Activated naive CD8-positive, alpha-beta T cell (primary cell): ENCODE data around the gene EMX1.

Experiments
- H3K27ac Mint-ChIP-seq: one replicate; pipeline ENCODE4 v1.8.0; 2021; ENCODE audit warnings: mixed read lengths
- H3K27me3 Mint-ChIP-seq: one replicate; pipeline ENCODE4 v1.8.0; 2021; ENCODE audit warnings: mixed read lengths
- H3K36me3 Mint-ChIP-seq: one replicate; pipeline ENCODE4 v1.8.0; 2021; ENCODE audit warnings: mixed read lengths
- H3K4me1 Mint-ChIP-seq: one replicate; pipeline ENCODE4 v1.8.0; 2021; ENCODE audit warnings: low read depth, mixed read lengths
- H3K4me3 Mint-ChIP-seq: one replicate; pipeline ENCODE4 v1.8.0; 2021; ENCODE audit warnings: mild to moderate bottlenecking, mixed read lengths
- H3K9me3 Mint-ChIP-seq: one replicate; pipeline ENCODE4 v1.8.0; 2021; ENCODE audit warnings: low read depth, mixed read lengths

Gene EMX1

DNA sequence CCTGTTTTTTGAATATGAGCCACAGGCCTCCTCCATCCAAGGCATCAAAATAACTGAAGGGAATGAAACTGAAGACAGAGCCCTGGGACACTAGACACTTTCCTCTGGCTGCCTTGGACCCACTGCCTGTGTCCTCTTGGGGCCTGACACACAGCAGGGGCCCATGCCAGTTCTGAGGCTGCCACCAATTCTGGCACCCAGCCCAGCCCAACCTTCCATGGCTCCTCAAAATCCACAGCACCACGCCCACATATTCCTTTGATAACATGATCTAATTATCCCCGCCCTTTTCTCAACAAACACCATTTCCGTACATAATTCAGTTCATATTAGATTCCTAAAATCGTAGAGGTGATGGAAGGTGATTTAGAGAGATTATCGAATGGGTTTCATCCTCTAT, 64.2 kb downstream of the EMX1 start:
- no peak overlapping the region for H3K27ac Mint-ChIP-seq
- no peak overlapping the region for H3K4me3 Mint-ChIP-seq
- no peaks in the 10 kb centered on the region for H3K9me3 Mint-ChIP-seq
- peaks cover 6% of the 10 kb centered on the region for H3K36me3 Mint-ChIP-seq
- H3K27me3 Mint-ChIP-seq, result no peaks in the 10 kb centered on the region
- H3K4me1 Mint-ChIP-seq, result no peaks in the 10 kb centered on the region

DNA sequence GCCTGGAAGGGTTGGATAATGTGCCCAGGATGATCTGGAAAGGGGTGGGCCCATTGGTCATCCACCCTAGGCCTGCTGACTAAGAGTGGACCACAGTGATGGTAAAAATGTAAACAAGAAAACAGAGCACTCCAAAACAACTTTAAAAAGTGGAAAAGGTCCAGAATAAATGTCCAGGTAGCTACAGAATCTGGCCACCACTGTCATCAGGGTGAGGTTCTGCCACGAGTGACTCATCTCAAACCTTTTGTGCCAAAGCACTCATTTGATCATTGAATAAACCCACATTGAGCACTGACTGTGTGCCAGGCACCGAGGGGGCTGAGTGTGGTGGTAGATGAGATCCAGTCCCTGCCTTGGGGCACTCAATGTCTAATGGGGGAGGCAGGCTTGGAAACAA, 64.9 kb downstream of the EMX1 start:
- Mint-ChIP-seq H3K4me3 (no peak overlapping the region), H3K27ac (no peak overlapping the region), H3K27me3 (no peaks in the 10 kb centered on the region), H3K36me3 (peaks cover 6% of the 10 kb centered on the region), H3K9me3 (no peaks in the 10 kb centered on the region), H3K4me1 (no peaks in the 10 kb centered on the region)

DNA sequence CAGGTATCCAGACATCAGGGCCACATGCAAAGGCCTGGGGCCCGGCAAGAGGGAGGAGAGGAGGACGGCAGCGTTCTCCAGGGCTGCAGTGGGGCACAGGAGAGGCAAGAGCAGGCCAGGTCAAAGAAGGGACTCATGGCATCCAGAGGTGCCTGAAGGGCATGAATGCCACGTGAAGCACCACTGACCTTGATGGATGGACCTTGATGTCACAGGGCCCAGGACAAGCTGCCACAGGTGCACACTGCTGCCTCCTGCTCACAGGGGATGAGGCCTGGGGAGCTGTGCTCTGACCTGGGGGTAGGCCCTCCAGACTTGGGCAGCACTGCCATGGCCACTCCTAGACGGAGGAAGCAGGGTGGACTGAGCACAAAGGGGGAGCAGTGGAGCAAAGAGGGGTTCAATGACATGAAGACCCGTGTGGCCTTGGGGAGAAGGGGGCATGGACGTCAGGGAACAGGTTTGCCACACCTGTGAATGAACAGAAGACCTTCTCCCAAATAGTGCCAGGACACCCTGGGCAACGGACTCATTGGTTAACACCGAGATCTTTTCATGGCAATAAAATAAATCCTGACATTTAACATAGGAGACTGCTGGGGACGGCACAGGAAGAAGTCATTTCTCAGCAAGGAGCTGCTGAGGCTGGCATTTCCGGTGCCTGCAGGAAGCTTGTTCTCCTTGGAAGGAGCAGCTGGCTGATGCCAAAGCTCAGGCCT, 65.6 kb downstream of the EMX1 start:
- Mint-ChIP-seq H3K4me1 (no peaks in the 10 kb centered on the region), H3K27ac (no peak overlapping the region), H3K36me3 (peaks cover 6% of the 10 kb centered on the region), H3K27me3 (no peaks in the 10 kb centered on the region), H3K4me3 (no peak overlapping the region), H3K9me3 (no peaks in the 10 kb centered on the region)

DNA sequence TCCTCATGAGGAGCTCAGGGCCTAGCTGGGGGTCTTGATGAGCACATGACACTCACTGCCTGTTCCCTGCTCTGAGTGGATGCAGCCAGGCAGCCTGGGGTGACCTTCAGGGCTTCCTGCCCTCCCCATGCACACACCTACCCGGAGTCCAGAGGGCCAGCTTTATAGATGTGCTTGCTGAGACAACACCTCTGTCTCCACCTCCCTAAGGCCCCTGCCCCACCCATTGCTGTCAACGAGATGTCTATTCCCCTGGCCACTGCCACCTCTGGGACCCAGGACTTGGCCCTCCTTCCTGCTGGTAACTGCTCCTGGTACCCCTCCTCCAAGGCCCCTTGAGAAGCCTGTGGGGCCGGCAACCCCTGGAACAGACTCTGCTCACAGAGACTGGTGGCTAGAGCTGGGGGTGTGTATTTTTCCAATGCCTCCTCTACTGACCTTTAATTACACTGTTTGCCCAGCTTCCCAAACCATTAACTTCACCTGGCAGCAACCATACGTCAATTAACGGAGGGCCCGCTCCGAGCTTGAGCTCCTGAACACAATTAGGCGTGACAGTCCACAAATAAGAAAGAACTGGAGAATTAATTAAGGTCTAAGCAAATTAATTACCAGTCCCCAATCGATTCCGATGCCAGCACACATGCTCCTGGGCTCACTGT, 66.3 kb downstream of the EMX1 start:
- H3K36me3 Mint-ChIP-seq, result peaks cover 6% of the 10 kb centered on the region
- no peaks in the 10 kb centered on the region for H3K9me3 Mint-ChIP-seq
- no peak overlapping the region for H3K4me3 Mint-ChIP-seq
- no peak overlapping the region for H3K27ac Mint-ChIP-seq
- no peaks in the 10 kb centered on the region for H3K4me1 Mint-ChIP-seq
- no peaks in the 10 kb centered on the region for H3K27me3 Mint-ChIP-seq

DNA sequence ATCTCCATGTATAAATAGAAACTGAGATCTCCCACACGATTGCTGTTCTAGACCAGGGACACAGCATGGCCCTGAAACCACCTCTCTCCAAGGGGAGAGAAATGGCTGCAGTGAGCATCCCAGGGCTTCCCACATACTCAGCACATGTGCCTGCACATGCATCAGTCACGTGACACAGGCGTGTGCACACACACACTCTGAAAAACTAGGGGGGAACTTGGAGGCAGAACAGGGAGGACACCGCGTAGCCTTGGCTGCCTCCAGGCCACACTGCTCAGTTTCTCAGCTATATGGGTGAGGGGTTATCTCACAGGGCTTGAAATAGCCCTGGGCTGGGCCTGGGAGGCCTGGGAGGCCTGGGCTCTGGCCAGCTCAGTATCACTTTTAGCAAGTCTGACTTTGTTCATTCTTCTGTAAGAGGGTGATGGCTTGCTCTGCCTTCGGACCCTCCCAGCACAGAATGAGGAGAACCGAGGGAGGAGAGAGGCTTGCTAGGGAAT, 66.9 kb downstream of the EMX1 start:
- Mint-ChIP-seq H3K4me3 (no peak overlapping the region), H3K27ac (no peak overlapping the region), H3K36me3 (peaks cover 9% of the 10 kb centered on the region), H3K27me3 (no peaks in the 10 kb centered on the region), H3K9me3 (no peaks in the 10 kb centered on the region), H3K4me1 (no peaks in the 10 kb centered on the region)
